GM21786 (cell line): Measurements from ENCODE around the gene TMEM39B.
"Not testable (repeated sequence)": the region's sequence is repeated elsewhere in the genome, so short reads cannot be mapped to it uniquely, and the experiment has no call there.

Experiments
- ATAC-seq: cut with Tn5 transposase; IDR thresholded peaks from one replicate; pipeline ENCODE4 v1.9.1; 2021; ENCODE audit not compliant: unreplicated experiment

The TMEM39B gene

DNA sequence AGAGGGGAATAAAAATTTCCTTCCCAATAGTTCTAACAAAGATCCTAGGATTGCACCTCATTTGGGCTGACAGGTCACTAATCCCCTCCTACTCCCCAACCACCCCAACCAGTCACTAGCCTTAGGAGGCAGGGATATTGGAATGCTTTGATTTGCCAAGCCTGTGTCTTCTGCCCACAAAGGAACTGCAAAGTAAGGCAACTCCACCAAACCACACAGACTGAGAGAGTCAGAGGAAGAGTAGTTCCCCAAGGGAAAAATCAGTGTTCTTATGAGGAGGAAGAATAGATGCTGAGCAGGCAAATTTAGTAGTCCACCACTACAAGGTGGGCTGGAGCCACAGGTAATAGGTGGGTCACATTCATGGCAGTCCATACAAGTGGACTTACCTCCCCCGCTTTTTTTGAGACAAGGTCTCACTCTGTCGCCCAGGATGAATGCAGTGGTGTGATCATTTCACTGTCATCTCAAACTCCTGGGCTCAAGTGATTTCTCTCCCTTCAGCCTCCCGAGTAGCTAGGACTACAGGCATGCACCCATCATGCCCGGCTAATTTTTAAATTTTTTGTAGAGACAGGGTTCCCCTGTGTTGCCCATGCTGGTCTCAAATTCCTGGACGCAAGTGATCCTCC, 3.7 kb upstream of the TMEM39B start:
- no peak for ATAC-seq

DNA sequence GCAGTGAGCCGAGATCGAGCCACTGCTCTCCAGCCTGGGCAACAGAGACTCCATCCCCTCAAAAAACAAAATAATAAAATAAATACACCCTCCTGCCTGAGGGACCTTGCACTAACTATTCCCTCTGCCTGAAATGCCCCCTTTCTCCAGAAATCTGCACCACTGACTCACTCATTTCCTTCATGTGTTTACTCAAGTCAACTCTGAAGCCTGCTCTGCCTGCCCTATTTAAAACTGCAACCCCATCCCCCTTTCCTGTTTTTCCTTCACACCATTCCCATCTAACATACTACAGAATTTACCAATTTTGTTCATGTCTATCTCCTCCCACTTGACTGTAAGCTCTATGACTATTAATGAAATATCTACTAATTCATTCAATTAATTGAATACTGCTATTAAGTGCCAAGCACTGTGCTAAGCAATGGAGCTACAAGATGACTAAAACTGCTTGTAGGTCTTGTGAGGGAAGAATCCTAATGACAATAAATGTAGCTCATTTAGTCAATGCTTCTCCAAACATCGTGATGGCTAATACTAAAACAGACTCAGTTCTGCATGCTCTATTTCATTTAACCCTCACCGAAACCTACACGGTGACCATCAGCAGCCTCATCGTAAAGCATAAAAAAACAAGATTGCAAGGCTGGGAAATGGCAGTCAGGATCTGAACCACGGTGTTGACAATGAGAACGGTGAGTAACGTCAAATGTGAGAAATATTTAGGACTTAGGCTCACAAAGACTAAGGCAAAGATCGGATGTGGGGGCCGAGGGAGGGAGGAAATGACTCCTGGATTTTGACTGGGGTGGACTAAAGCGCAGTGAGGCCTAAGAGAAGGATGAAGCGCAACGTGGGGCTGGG, 749 bp upstream of the TMEM39B start:
- ATAC-seq, result no peak

DNA sequence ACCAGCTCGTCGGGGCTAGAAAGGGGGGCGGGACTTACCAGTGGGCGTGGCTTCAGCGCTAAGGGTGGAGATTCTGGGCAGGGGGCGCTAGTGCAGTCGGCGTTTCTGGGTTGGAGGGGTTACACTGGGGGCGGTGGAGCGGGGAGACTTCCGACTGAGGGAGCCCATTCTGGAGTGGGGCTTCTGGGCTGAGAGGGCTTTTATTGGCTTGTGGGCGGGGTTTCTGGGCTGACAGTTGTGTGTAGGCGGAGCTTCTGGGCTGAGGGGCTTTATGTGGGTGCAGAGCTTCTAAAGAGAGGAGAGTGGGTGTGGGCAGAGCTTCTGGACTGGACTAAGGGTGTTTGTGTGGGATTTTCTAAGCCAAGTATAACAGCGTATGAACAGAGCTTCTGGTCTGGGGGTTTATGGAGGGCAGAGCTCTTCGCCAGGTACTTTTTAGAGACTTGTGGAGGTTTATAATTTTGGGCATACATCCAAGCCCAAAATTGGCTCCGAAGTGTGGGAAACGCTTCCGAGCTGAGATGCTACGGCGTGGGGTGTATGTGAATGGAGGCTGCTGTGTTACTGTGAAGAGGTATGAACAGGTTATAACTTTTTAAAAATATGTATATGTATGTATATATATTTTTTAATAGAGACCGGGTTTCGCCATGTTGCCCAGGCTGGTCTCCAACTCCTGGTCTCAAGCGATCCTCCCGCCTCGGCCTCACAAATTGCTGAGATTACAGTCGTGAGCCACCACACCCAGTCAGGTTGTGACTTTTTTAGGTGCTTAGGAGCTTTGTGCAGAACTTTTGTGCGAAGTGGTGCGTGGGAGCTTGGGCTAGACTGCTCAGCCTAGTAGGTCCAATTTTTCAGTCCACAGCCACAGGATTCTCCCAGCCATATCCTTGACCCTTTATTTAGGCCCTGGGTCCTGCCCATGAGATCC, 825 bp downstream of the TMEM39B start:
- ATAC-seq, result no peak

DNA sequence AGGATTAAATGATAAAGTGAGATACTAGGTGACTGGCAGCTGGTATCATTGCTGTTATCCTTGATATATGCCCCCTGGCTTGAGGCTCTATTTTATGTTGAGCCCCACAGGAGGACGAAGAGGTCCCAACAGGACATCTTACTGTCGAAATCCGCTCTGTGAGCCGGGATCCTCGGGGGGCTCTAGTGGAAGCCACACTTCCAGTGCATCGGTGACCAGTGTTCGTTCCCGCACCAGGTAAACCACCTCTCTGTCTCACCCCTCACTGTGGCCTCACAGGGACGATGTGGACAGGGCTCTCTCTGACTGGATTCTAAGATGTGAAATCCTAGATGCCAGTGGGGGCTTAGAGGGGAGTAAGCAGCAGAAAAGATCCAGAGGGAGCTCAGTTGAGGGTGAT, 2.1 kb downstream of the TMEM39B start:
- ATAC-seq, result no peak

DNA sequence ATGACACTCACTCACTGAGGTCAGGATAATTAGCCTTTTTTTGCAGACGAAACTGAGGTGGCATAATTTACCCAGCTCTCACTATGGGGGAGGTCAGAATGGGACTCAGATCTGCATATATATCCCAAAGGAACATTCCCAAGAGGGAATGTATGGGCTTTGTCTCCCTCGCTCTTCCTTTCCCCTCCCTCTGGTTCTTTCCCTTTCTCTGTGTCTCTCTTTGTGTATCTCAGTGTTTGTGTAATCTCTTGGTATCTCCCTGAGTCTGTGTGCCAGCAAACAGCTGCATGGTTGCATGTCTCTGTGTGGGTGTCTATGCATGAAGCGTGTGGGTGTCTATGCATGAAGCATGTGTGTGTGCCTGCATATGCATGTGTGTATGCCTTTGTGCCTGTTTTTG, 4.7 kb downstream of the TMEM39B start:
- ATAC-seq, result no peak

DNA sequence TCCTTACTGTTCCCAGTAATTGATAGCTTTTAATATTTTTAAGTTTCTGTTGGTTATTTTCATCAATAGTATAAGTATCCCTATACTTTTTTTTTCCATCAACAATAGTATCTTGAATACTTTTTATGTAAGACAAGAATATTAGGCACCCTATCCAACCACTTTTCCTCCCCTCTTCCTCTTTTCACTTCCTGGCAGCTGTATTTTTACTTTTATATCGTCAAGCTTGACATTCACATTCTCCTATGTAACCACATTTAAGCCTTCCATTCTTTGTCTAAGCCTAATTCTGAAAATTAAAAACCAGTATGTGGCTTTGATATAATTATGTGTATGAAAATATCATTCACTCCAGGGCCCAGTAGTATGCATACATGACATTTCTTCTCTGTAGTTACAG, 9.3 kb downstream of the TMEM39B start:
- no peak for ATAC-seq

DNA sequence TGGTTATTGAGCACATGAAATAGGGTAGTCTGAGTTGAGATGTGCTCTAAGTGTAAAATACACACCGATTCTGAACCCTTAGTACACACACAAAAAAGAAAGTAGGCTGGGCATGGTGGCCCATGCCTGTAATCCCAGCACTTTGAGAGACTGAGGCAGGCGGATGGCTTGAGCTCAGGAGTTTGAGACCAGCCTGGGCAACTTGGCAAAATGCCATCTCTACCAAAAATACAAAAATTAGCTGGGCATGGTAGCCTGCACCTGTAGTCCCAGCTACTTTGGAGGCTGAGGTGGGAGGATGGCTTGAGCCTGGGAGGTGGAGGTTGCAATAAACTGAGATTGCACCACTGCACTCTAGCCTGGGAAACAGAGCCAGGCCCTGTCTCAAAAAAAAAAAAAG, 13.6 kb downstream of the TMEM39B start:
- ATAC-seq, result not testable (repeated sequence)

DNA sequence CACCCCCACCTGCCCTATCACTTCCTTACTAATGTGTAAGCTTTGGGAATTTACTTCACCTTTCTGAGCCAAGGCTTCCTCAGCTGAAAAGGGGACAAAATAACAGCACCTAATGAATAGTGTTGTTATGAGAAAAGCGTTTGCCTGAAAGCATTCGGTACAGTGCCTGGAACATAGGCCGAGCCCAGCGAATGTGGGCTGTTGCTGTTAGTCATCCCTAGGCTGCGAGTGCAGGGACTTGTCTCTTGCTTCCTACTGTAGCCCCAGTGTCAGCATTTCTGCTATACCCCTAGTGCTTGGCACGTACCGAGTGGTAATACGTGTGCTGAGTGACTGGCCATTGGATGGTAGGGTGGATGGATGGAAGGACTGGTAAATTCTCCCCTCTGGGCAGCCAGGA, 18.4 kb downstream of the TMEM39B start:
- ATAC-seq, result no peak

DNA sequence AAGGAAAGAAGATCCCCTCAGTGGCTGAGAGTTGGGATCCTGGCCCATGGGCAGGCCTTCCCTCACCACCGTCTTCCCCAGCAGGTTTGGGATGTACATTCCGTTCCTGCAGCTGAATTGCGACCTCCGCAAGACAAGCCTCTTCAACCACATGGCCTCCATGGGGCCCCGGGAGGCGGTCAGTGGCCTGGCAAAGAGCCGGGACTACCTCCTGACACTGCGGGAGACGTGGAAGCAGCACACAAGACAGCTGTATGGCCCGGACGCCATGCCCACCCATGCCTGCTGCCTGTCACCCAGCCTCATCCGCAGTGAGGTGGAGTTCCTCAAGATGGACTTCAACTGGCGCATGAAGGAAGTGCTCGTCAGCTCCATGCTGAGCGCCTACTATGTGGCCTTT, 18.9 kb downstream of the TMEM39B start:
- no peak for ATAC-seq

DNA sequence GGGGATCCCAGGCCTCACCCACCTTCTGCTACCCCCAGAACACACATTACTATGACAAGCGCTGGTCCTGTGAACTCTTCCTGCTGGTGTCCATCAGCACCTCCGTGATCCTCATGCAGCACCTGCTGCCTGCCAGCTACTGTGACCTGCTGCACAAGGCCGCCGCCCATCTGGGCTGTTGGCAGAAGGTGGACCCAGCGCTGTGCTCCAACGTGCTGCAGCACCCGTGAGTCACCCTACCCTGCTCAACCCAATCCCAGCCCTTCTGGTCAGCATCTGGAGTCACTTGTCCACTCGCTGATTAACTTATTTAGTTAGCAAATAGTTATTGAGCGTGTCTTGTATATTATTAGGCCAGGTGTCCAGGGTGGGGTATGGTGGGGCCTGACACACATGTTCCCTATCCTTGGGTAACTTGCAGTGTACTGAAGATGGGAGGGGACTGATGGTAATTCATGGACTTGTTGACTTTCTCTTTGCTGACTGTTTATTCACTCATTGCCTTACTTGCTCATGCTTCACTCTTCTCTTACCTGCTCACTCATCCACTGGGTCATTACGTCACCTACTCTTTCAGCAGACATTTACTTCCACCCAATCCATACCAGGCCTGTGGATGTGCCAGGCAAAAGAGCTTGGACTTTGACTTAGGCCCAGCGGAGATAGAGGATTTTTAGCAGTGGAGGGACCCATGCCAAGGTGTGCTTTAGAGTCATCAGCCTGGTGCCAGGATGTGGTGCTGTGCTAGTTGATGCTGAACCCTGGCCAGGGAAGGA, 22.2 kb downstream of the TMEM39B start:
- no peak for ATAC-seq

DNA sequence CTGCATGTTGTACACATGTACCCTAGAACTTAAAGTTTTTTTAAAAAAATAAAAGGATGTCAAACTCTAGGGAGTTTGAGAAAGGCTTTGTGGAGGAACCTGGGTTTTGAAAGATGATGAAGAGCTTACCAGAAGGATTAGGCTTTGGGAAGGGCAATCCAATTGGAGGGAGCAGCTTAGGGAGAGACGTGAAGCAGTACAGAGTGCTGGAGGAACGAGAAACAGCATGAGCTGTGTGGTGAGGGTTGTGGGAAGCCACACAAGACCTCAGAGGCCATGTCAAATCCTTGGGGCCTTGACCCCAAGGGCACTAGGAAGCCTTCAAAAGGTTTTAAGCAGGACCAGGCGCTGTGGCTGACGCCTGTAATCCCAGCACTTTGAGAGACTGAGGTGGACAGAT, 26.7 kb downstream of the TMEM39B start:
- ATAC-seq, result no peak

DNA sequence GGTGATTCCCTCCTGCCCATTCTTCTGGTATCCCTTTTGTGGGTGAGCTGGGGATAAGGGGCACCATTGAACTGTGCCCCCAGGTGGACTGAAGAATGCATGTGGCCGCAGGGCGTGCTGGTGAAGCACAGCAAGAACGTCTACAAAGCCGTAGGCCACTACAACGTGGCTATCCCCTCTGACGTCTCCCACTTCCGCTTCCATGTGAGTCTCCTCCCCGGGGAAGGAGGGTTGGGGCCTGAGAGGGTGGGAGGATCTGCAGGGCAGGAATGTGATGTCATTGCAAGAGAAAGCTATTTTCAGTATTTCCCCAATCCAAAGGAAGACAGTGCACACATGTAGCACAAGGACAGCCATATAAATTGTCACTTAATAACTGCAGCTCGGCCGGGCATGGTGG, 27.6 kb downstream of the TMEM39B start:
- no peak for ATAC-seq

DNA sequence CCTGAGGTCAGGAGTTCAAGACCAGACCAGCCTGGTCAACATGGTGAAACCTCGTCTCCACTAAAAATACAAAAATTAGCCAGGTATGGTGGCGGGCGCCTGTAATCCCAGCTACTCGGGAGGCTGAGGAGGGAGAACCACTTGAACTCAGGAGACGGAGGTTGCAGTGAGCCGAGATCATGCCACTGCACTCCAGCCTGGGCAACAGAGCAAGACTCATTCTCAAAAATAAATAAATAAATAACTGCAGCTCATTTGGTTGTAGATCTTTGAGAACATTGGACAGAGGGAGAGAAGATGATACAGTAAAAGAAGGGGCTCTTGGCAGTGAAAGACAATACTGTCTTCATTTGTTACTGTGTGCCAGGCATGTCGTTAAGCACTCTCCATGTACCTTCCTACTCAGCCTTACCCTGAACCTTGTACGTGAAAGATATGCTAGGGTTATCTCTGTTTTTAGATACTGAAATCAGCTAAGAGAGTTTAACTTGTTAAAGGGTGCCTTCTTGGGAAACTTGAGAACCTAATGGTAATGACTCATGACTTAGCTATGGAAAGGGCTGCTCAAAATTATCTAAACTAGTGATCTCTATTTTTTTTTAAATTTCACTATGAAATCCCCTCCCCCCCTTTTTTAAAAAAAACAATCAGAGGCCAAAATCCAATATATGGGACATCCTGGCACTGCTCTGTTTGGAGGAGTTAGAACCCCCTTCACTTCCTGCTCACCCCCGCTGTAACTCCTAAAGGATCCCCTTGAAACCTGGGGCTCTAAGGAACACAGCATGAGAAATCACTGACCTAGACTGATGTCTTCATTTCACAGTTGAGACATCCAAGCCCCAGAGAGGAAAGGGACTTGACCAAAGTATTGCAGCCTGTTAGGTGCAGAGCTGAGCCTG, 28.3 kb downstream of the TMEM39B start:
- no peak for ATAC-seq

DNA sequence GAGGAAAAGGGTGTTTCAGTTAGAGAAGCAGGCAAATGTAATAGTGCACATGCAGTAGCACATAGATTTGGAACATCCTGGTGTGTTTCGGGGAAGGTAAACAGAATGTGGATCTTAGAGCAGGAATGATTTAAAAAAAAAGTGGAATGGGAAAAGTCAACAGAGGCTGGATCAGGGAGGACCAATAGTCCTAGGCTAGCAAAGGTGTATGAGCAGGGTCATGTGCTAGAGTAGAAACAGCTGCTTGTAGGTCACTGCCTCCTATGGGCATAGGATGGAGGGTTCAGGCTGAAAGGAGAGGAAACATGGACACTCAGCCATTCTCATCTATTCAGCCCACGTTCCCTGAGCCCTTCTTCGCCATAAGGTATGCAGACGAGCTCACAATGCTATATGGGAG, 31.4 kb downstream of the TMEM39B start:
- ATAC-seq, result no peak

DNA sequence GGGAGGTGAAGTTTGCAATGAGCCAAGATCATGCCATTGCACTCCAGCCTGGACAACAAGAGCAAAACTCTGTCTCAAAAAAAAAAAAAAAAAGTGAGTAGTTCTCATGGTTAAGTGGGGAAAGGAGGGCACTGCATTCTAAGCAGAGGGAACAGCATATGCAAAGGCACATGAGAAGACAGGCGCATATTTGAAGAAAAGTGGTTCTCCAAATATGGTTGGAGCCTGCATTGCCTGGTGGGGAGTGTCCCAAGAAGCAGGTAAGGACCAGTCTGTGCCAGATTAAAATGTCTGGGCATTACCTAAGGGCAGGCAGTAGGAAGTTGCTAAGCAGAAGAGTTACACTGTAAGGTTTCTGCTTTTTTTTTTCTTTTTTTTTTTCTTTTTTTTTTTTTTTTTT, 32.6 kb downstream of the TMEM39B start:
- ATAC-seq, result no peak

DNA sequence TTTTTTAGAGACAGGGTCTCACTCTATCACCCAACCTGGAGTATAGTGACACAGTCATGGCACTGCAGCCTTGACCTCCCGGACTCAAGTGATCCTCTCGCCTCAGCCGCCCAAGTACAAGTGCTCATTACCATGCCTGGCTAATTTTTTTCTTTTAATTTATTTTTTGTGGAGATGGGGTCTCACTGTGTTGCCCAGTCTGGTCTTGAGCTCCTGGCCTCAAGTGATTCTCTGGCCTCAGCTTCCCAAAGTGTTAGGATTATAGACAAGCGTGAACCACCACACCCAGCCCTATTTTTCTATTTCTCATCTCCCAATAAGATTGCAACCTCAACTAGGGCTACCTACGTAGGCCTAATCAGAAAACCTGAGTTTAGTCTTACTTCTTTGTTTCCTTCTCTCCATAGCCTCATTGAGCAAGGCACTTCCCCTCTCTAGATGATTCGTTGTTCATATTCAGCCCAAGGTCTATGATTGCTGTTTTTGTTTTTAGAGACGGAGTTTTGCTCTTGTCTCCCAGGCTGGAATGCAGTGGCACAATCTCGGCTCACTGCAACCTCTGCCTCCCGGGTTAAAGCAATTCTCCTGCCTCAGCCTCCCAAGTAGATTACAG, 34.0 kb downstream of the TMEM39B start:
- ATAC-seq, result no peak

DNA sequence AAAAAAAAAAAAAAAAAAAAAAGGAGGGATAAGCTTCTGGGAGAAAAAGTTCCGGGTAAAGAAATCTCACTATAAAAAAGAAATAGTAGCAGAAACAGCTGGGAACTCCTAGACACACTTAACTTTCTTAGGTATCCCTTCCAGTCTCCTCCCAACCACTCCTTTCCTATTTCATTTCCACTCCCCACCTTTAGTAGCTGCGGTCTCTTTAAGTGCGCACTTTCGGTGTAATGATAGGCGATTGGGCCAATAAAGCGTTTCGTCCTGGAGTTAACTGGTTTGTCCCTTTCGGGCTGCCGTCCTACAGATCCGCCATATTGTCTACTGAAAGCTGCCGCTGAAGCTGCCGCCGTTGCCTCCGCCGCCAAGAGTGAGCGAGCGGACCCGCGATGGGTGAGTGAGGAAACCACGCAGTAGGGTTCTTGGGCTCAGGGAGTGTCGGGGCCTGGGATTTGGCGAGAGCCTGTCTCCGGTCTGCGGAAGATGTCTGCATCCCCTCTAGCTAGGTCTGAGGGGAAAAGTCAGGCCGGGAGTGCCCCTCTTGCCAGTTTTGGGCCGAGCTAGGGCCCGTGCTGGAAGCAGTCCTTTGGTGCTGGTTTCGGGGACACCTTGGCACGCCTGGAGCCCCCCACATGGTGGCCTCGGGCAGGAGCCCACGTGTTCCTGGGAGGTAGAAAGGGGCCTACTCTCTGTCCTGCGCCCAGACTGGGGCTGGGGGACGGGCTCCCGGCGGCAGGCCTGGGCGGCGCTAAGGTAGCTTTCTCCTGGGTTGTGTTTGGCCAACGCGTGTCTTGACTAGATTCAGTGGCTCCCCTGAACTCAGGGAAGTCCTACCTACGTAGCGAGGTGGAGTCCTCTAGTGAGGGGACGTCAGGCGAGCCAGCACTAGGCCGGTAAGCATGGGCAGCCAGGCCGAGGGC, 35.3 kb downstream of the TMEM39B start, which contains the start of gene KPNA6:
Gene KPNA6, plus strand, starts transcription at position 315 of the 920 bp plus-strand sequence. Its CDS starts 75 bp downstream, at position 390.
- peak; percentile 51 for ATAC-seq

DNA sequence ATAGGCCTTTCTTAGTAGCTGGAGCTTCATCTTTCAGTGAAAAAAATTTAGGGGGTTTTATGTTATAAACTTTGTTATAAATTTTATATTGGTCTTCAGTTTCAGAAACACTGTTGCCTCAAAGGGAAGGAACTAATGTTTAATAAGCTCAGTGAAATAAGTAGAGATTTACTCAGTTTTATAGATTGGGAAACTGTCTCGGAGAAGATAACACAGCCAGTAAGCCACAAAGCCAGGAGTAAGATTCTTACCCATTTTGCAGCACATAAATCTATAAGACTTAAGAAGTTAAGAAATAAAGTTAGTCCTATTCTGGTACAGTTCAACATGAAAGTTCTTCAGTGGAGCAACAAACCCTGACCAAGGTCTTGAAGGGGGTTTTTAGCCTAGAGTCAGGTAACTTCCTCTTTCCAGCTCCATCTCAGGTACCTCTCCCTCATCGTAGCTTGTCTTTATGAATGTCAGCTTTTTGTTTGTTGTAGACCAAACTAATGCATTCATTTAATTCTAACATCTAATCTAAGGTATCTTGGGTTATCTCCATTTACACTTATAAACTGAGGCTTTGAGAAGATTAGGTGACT, 38.4 kb downstream of the TMEM39B start:
- ATAC-seq, result no peak
